ENCODE data around the gene SCAF1.

SCAF1 gene

GRCh38 chr19:49635530-49636232 lies 6.3 kb upstream of the SCAF1 start:
- DNase-seq (ENCODE audit: low read depth, low spot score) = no peak
- H3K4me3 ChIP-seq (ENCODE audit: insufficient read length, low read depth) = no peak overlapping the region
- no peak for TF ChIP-seq ZNF274 (IDR thresholded peaks at IDR 0.05; ENCODE audit: low read depth, low read length)
- TF ChIP-seq YY1 (IDR thresholded peaks at IDR 0.05; ENCODE audit: insufficient read depth, insufficient read length) = no peak
- no peak for TF ChIP-seq SUZ12 (IDR thresholded peaks at IDR 0.05; ENCODE audit: extremely low read depth, insufficient read depth, insufficient read length)
- H3K27me3 ChIP-seq (ENCODE audit: insufficient read depth, insufficient read length) = no peaks in the 10 kb centered on the region
- H3K4me1 ChIP-seq (ENCODE audit: insufficient read depth, insufficient read length) = peaks cover 4% of the 10 kb centered on the region
- no peaks in the 10 kb centered on the region for H3K9me3 ChIP-seq (ENCODE audit: insufficient read depth, low read length)
- H3K36me3 ChIP-seq (ENCODE audit: insufficient read depth, insufficient read length, low read length) = peaks cover 19% of the 10 kb centered on the region
- peak overlapping the region; percentile 38 for H3K9ac ChIP-seq (ENCODE audit: insufficient read length, low read depth)

- TF ChIP-seq YY1 (IDR thresholded peaks at IDR 0.05; ENCODE audit: insufficient read depth, insufficient read length) (no peak), SUZ12 (IDR thresholded peaks at IDR 0.05; ENCODE audit: extremely low read depth, insufficient read depth, insufficient read length) (no peak), ZNF274 (IDR thresholded peaks at IDR 0.05; ENCODE audit: low read depth, low read length) (no peak)
- Histone ChIP-seq H3K27me3 (ENCODE audit: insufficient read depth, insufficient read length) (no peaks in the 10 kb centered on the region), H3K4me1 (ENCODE audit: insufficient read depth, insufficient read length) (peaks cover 4% of the 10 kb centered on the region), H3K9ac (ENCODE audit: insufficient read length, low read depth) (peak overlapping the region; percentile 21), H3K36me3 (ENCODE audit: insufficient read depth, insufficient read length, low read length) (peaks cover 19% of the 10 kb centered on the region), H3K4me3 (ENCODE audit: insufficient read length, low read depth) (no peak overlapping the region), H3K9me3 (ENCODE audit: insufficient read depth, low read length) (no peaks in the 10 kb centered on the region)
- DNase-seq (ENCODE audit: low read depth, low spot score) = no peak
Measured at GRCh38 chr19:49636233-49636932, 5.6 kb upstream of the SCAF1 start.

DNA sequence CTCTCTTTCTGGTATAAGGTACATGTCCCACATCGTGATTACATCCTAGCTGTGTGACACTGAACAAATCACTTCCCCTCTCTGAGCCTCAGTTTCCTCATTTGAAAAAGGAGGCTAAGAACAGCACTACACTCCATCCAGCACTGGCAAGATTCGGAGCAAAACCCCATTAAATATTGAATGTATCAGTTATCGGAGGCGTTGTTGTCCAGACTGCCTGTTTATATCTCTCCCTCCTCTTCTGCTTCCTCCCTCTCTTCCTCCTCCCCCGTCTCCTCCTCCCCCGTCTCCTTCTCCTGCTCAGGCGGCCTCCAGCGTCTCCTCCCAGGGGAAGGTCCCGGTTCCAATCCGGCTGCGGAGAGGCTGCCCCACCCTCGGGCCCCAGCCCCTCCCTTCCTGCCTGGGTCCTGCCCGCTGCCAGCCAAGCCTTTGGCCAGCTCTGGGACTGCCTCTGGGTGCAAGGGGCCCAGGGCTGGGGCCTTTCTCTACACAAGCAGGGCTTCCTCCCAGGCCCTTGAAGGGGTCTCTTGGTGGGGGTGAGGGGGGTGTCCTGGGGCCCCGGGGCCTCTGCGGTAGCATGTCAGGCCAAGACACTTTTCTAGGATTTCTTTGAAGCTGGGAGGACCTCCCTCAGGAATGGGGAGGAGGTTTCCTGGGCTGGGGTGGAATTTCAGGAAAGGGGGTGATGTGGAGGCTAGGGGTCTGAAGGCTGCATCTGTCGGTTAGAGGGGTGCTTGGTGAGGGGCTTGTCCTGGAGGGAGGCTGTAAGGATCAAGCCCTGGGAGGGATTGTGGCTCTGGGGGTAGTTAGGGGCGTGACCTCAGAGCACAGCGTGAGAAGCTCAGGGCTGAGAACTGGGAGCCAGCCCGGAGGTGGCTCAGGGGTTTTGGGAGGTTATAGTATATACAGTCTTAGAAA lies 3.9 kb upstream of the SCAF1 start:
- Histone ChIP-seq H3K4me1 (ENCODE audit: insufficient read depth, insufficient read length) (peaks cover 4% of the 10 kb centered on the region), H3K27me3 (ENCODE audit: insufficient read depth, insufficient read length) (no peaks in the 10 kb centered on the region), H3K9ac (ENCODE audit: insufficient read length, low read depth) (peak overlapping the region; percentile 24), H3K9me3 (ENCODE audit: insufficient read depth, low read length) (no peaks in the 10 kb centered on the region), H3K36me3 (ENCODE audit: insufficient read depth, insufficient read length, low read length) (peaks cover 19% of the 10 kb centered on the region), H3K4me3 (ENCODE audit: insufficient read length, low read depth) (peak overlapping the region; percentile 18)
- DNase-seq (ENCODE audit: low read depth, low spot score) = no peak
- TF ChIP-seq SUZ12 (IDR thresholded peaks at IDR 0.05; ENCODE audit: extremely low read depth, insufficient read depth, insufficient read length) (no peak), YY1 (IDR thresholded peaks at IDR 0.05; ENCODE audit: insufficient read depth, insufficient read length) (no peak), ZNF274 (IDR thresholded peaks at IDR 0.05; ENCODE audit: low read depth, low read length) (no peak)

DNA sequence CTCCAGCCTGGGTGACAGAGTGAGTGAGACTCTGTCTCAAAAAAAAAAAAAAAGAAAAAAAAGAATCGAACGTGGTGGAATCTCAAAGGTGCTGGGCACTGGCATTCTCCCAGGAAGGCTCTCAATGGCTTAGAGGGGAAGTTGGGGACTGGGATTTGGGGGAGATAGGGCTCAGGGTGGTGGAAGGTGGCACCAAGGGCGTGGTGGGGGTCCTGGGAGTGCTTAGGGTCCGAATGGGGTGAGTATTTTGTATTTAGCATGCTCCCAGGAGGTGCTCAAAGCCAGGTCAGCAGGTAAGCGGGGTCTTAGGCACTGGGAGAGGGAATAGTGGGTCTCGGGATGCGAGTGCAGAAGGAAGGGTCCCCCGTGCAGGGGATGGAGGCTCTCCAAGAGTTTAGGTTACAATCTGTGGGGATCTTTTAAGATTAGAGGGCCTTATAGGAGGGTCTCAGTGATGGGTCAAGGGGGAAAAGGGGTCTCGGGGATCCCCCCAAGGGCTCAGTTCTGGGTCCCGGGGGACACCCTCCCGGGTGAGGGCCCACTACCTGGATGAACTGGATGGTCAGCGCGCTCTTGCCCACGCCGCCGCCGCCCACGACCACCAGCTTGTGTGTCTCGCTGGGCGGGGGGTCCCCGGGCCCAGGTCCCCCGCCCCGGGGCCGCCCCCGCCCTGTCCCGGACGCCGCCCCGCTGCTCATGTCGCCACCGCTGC lies 2.5 kb upstream of the SCAF1 start:
- TF ChIP-seq SUZ12 (IDR thresholded peaks at IDR 0.05; ENCODE audit: extremely low read depth, insufficient read depth, insufficient read length) (no peak), YY1 (IDR thresholded peaks at IDR 0.05; ENCODE audit: insufficient read depth, insufficient read length) (no peak), ZNF274 (IDR thresholded peaks at IDR 0.05; ENCODE audit: low read depth, low read length) (no peak)
- Histone ChIP-seq H3K4me1 (ENCODE audit: insufficient read depth, insufficient read length) (peaks cover 7% of the 10 kb centered on the region), H3K27me3 (ENCODE audit: insufficient read depth, insufficient read length) (no peaks in the 10 kb centered on the region), H3K9ac (ENCODE audit: insufficient read length, low read depth) (peak overlapping the region; percentile 83), H3K4me3 (ENCODE audit: insufficient read length, low read depth) (peak overlapping the region; percentile 54), H3K9me3 (ENCODE audit: insufficient read depth, low read length) (no peaks in the 10 kb centered on the region), H3K36me3 (ENCODE audit: insufficient read depth, insufficient read length, low read length) (peaks cover 30% of the 10 kb centered on the region)
- no peak for DNase-seq (ENCODE audit: low read depth, low spot score)

DNA sequence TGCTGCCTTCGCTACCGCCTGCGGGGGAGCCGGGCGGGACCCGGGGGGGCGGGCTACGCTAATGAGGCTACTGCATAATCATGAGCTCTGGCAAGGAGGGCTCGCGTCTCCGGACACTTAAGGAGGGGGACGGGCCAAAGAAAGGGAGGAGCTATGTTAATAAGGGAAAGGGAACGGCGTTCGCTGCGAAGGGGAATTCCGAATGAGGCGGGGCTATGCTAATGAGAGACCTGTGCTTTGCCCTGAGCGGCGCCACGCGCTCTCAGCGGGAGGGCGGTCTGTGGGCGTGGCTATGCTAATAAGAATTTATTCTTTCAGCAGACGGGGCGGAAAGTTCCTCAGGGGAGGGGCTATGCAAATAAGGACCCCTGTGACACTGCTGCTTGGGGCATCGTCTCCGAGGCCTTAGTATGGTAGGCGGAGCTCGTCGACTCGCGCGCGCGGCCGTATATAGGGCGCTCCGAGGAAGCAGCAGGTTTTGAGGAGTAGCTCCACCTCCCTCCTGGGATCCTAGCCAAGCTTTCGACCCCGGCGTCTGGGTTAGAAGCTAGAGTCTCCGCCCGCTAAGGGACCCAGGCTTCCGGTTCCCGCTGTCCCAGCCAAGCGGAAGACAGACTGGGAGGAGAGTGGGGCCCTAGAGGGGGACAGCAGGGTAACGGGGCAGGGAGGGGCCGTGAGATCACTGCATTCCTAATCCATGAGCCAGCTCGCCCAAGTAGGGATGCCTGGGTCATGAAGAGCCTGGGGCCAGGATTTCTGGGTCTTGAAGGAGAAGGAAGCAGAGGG lies 1.7 kb upstream of the SCAF1 start, which contains the start of gene RRAS:
TSS of gene RRAS (minus strand) at position 31 of the 786 bp plus-strand sequence. CDS start 45 bp downstream, outside the sequence.
- Histone ChIP-seq H3K4me3 (ENCODE audit: insufficient read length, low read depth) (peak within 1 kb of the TSS; percentile 68), H3K9ac (ENCODE audit: insufficient read length, low read depth) (peak within 1 kb of the TSS; percentile 86), H3K4me1 (ENCODE audit: insufficient read depth, insufficient read length) (peaks cover 9% of the 10 kb centered on the region), H3K36me3 (ENCODE audit: insufficient read depth, insufficient read length, low read length) (peaks cover 32% of the 10 kb centered on the region), H3K27me3 (ENCODE audit: insufficient read depth, insufficient read length) (no peaks in the 10 kb centered on the region), H3K9me3 (ENCODE audit: insufficient read depth, low read length) (no peaks in the 10 kb centered on the region)
- peak; percentile 97 for DNase-seq (ENCODE audit: low read depth, low spot score)
- no peak for TF ChIP-seq YY1 (IDR thresholded peaks at IDR 0.05; ENCODE audit: insufficient read depth, insufficient read length)
- TF ChIP-seq ZNF274 (IDR thresholded peaks at IDR 0.05; ENCODE audit: low read depth, low read length) = no peak
- no peak for TF ChIP-seq SUZ12 (IDR thresholded peaks at IDR 0.05; ENCODE audit: extremely low read depth, insufficient read depth, insufficient read length)

GRCh38 chr19:49642492-49643035 lies 555 bp downstream of the SCAF1 start:
- H3K4me3 ChIP-seq (ENCODE audit: insufficient read length, low read depth) = peak overlapping the region; percentile 89
- H3K9ac ChIP-seq (ENCODE audit: insufficient read length, low read depth) = peak overlapping the region; percentile 100
- H3K36me3 ChIP-seq (ENCODE audit: insufficient read depth, insufficient read length, low read length) = peaks cover 41% of the 10 kb centered on the region
- DNase-seq (ENCODE audit: low read depth, low spot score) = no peak
- H3K27me3 ChIP-seq (ENCODE audit: insufficient read depth, insufficient read length) = no peaks in the 10 kb centered on the region
- H3K4me1 ChIP-seq (ENCODE audit: insufficient read depth, insufficient read length) = peaks cover 10% of the 10 kb centered on the region
- no peaks in the 10 kb centered on the region for H3K9me3 ChIP-seq (ENCODE audit: insufficient read depth, low read length)
- TF ChIP-seq SUZ12 (IDR thresholded peaks at IDR 0.05; ENCODE audit: extremely low read depth, insufficient read depth, insufficient read length) (no peak), YY1 (IDR thresholded peaks at IDR 0.05; ENCODE audit: insufficient read depth, insufficient read length) (no peak)

Measured in NT2/D1 (cell line).